ENCODE data around the gene EPHB2.
"Not testable (repeated sequence)": the region's sequence is repeated elsewhere in the genome, so short reads cannot be mapped to it uniquely, and the experiment has no call there.

EPHB2 gene

GRCh38 chr1:22843441-22844183 is 133.0 kb downstream of the EPHB2 start:
- not testable (repeated sequence) for DNase-seq

DNA sequence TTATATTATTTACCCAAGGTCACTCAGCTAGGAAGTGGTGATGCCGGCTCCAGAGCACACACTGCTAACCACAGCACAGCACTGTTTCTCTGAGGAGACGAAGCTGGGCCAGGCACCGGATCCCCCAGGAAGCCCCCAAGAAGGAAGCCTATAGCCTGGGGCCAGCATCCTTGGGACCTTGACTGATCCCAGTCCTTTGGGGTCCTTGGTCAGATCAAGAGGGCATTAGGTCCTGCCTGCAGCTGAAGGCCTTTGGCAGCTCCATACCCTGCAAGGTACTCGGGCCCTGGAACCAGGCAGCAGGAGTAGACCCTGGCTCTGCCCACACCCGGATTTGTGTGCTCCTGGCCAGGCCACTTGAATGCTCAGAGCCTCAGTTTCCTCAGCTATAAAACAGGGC is 134.0 kb downstream of the EPHB2 start:
- no peak for DNase-seq

GRCh38 chr1:22845398-22845935 is 134.8 kb downstream of the EPHB2 start:
- no peak for DNase-seq

DNA sequence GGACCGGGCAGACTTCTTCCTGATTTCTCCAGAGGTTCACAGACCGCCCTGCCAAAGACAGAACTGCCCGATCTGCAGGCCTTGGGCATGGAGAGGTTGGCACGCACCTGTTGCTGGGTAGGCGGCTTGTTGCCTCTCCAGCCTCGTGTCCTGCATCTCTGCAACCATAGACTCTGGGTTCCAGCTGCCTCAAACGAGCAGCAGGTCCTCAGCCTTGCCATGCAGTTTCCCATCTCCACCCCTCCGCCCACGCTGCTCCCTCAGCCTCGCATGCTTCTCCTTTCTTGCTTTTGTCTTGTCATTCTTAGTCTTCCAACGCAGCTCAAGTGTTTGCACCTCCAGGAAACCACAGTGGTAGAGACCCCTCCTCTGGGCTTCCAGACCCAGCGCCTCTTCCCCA is 135.8 kb downstream of the EPHB2 start:
- DNase-seq: no peak

DNA sequence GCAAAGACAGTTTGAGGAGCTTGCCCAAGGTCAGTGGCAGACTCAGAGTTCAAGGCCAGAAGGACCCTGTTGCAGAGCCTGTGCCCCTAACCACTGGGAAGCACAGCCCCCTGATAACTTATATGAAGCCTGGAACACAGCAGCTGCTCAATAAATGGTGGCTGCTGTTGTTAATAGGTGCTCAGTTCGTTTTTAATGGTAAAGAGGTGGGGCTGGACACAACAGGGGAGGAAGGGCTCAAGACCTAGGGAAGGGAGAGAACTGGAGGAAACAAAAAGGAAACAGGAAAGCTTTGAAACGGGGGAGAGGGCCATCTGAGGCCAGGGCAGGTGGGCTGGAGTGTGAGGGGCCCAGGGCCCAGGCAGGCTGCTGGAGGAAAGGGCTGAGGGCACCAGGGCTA is 136.6 kb downstream of the EPHB2 start:
- no peak for DNase-seq

DNA sequence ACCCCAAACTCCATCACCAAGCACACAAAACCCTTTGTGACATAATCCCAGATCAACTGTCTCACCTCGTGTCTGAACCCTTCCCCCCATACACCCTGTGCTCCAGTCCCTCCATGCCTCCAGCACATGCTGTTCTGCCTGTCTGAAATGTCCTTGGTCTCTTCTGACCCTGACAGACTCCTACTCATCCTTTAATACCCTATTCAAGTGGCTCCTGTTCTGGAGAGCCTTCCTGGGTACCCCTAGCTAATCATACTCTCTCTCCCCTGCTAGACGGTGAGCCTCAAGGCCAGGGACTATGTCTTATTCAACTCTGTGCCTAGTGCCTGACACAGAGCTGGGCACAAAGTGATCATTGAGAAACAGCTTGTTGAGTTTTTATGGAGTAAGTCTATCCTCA is 137.1 kb downstream of the EPHB2 start:
- no peak for DNase-seq

- no peak for DNase-seq
These were observed 137.8 kb downstream of the EPHB2 start for GRCh38 chr1:22848405-22848804.

GRCh38 chr1:22849770-22850169 is 139.1 kb downstream of the EPHB2 start:
- no peak for DNase-seq

GRCh38 chr1:22850281-22850680 is 139.6 kb downstream of the EPHB2 start:
- no peak for DNase-seq

- no peak for DNase-seq
These were observed 140.0 kb downstream of the EPHB2 start for GRCh38 chr1:22850681-22851080.

DNA sequence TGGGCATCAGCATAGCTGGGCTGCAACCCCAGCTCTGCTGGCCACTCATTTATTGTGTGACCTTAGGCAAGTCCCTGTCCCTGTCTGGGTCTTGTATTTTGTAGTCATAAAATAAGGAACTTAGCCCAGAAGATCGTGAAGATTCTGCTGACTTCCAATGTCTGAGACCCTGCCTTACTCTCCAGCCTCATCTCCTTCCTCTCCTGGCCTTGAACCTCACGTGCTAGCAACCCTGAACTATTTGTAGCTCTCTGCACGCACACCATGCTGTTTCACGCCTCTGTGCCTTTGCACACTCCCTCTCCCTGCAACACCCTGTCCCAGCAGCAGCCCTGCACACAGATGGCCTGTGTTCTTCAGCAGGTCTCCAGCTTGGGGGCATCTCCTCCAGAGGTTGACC is 140.9 kb downstream of the EPHB2 start:
- DNase-seq: no peak

GRCh38 chr1:22852144-22852655 is 141.6 kb downstream of the EPHB2 start:
- DNase-seq: no peak

- DNase-seq: no peak
These were observed 143.1 kb downstream of the EPHB2 start for GRCh38 chr1:22853651-22854185.

GRCh38 chr1:22854688-22855565 is 144.3 kb downstream of the EPHB2 start:
- DNase-seq: no peak

GRCh38 chr1:22855668-22856606 is 145.3 kb downstream of the EPHB2 start:
- no peak for DNase-seq

DNA sequence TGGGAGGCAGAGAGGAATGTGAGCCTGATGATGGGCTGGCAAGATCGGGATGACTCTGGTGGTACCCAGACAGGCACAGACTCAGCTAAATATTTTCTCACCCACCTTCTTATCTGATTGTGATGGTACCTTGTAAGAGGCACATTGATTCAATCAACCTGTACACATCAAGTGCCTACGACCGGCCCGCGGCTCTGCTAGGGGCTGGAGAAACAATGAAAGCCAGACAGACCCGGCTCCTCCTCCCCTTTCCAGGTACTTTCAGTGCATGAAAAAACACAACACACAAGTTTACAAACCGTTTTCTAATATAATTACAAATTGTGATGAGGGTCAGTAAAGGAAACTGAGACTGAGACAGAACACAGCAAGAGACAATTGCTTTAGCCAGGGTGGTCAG is 147.0 kb downstream of the EPHB2 start:
- no peak for DNase-seq

DNA sequence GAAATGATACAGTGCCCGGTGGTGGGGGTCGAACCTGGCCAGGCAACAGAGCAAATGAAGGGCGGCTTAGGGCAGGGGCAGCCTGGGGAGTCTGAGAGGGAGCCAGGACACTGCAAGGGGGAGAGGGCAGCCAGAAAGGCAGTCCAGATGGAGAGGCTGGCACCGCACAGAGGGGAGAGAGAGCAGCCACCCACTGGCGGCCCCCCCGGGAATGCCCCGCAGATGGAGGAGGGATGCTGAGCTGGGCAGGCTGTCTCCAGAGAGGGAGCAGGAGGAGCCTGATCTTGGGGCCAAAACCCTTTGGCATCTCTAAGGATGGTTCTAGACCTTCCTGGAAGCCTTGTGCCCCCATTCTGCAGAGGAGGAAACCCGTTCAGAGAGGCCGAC is 149.8 kb downstream of the EPHB2 start:
- DNase-seq: no peak

GRCh38 chr1:22860883-22861385 is 150.3 kb downstream of the EPHB2 start:
- no peak for DNase-seq

- DNase-seq: peak in 1 of 2 experiments; percentile 30
These were observed 151.3 kb downstream of the EPHB2 start for GRCh38 chr1:22861764-22862440.

- no peak for DNase-seq
These were observed 152.1 kb downstream of the EPHB2 start for GRCh38 chr1:22862752-22863151.

- no peak for DNase-seq
These were observed 153.1 kb downstream of the EPHB2 start for GRCh38 chr1:22863766-22864165.
